Neural progenitor cell (in vitro differentiated cells): ENCODE measurements around the gene KDM6B. TPM values are rescaled to one million over a fixed set of nuclear protein-coding genes. Genes with fewer than 3 reads are reported as not detected.

Source experiments
- DNase-seq: peaks from one replicate; pipeline ENCODE4 v3.0.0-alpha.2; 2016; ENCODE audit warnings: low spot score
- H2AFZ ChIP-seq: fragments of 200-600 bp; sonication (generic); replicated peaks from 2 replicates; pipeline ENCODE4 v1.6.1; 2016; ENCODE audit warnings: antibody characterized with exemption
- H3F3A ChIP-seq: fragments of 200-600 bp; sonication (generic); 2 replicates; pipeline ENCODE4 v1.6.1; 2016; ENCODE audit warnings: antibody characterized with exemption, low read depth
- H3K27ac ChIP-seq: fragments of 200-600 bp; sonication (generic); 2 replicates; pipeline ENCODE4 v1.5.1; 2016; ENCODE audit warnings: mild to moderate bottlenecking
- H3K27me3 ChIP-seq: fragments of 200-600 bp; sonication (generic); 2 replicates; pipeline ENCODE4 v1.6.1; 2016; ENCODE audit warnings: mild to moderate bottlenecking, moderate library complexity
- H3K36me3 ChIP-seq: fragments of 200-600 bp; sonication (generic); 2 replicates; pipeline ENCODE4 v1.5.1; 2016
- H3K4me1 ChIP-seq: fragments of 200-600 bp; sonication (generic); 2 replicates; pipeline ENCODE4 v1.6.1; 2016; ENCODE audit warnings: mixed run types
- H3K4me2 ChIP-seq: fragments of 200-600 bp; sonication (generic); 2 replicates; pipeline ENCODE4 v1.6.1; 2016
- H3K4me3 ChIP-seq: fragments of 200-600 bp; sonication (generic); 2 replicates; pipeline ENCODE4 v1.5.1; 2016
- H3K79me2 ChIP-seq: fragments of 200-600 bp; sonication (generic); 2 replicates; pipeline ENCODE4 v1.6.1; 2016; ENCODE audit warnings: low read depth
- H3K9ac ChIP-seq: fragments of 200-600 bp; sonication (generic); 2 replicates; pipeline ENCODE4 v1.6.1; 2016
- H3K9me3 ChIP-seq: fragments of 200-600 bp; sonication (generic); 2 replicates; pipeline ENCODE4 v1.5.1; 2016; ENCODE audit warnings: low read depth
- H4K20me1 ChIP-seq: fragments of 200-600 bp; sonication (generic); 2 replicates; pipeline ENCODE4 v1.6.1; 2016; ENCODE audit warnings: low read depth
- H3K27ac Mint-ChIP-seq: 3 replicates; pipeline ENCODE4 v1.8.0; 2021; ENCODE audit warnings: mixed read lengths
- H3K27me3 Mint-ChIP-seq: 2 replicates; pipeline ENCODE4 v1.8.0; 2022; ENCODE audit warnings: low read depth, mild to moderate bottlenecking, inconsistent platforms, moderate library complexity, mixed read lengths; ENCODE audit not compliant: insufficient read depth
- H3K36me3 Mint-ChIP-seq: 3 replicates; pipeline ENCODE4 v1.8.0; 2021; ENCODE audit warnings: mixed read lengths
- H3K4me1 Mint-ChIP-seq: 3 replicates; pipeline ENCODE4 v1.8.0; 2021; ENCODE audit warnings: mixed read lengths
- H3K4me3 Mint-ChIP-seq: 3 replicates; pipeline ENCODE4 v1.8.0; 2021; ENCODE audit warnings: mild to moderate bottlenecking, moderate library complexity, mixed read lengths
- H3K9me3 Mint-ChIP-seq: 3 replicates; pipeline ENCODE4 v1.8.0; 2020; ENCODE audit warnings: mixed read lengths
- CTCF ChIP-seq: fragments of 200-600 bp; sonication (generic); IDR thresholded peaks from 2 replicates; pipeline ENCODE4 v1.5.1; 2017; ENCODE audit warnings: antibody characterized with exemption, mild to moderate bottlenecking
- EZH2 ChIP-seq: fragments of 200-600 bp; sonication (generic); IDR thresholded peaks from 2 replicates; pipeline ENCODE4 v1.6.1; 2017; ENCODE audit warnings: antibody characterized with exemption, mild to moderate bottlenecking, moderate library complexity
- EZH2phosphoT487 ChIP-seq: fragments of 200-600 bp; sonication (generic); IDR thresholded peaks from 2 replicates; pipeline ENCODE4 v1.6.1; 2017; ENCODE audit warnings: antibody characterized with exemption
- total RNA-seq: library from RNA; depleted of rRNA; stranded (reverse); fragments of >200 nt; gene quantifications from 2 replicates; pipeline ENCODE4 v1.2.3, GENCODE V29; 2015; ENCODE audit warnings: low replicate concordance

KDM6B gene
- total RNA-seq, 1 donor from 2014 or later, result 12.3 TPM

GRCh38 chr17:7881276-7882054 lies 47.4 kb downstream of the KDM6B start:
- H3K27ac ChIP-seq, result no peak overlapping the region
- no peak overlapping the region for H3K4me2 ChIP-seq
- TF ChIP-seq EZH2phosphoT487 (no peak), EZH2 (no peak), CTCF (no peak)
- no peak for DNase-seq
- no peak overlapping the region for H3K4me3 Mint-ChIP-seq
- no peaks in the 10 kb centered on the region for H3K36me3 ChIP-seq
- peaks cover 3% of the 10 kb centered on the region for H3K27me3 Mint-ChIP-seq
- H3K9me3 Mint-ChIP-seq, result no peaks in the 10 kb centered on the region
- no peak overlapping the region for H3K27ac Mint-ChIP-seq
- H3K4me1 ChIP-seq, result peaks cover 17% of the 10 kb centered on the region
- H3K9ac ChIP-seq, result no peak overlapping the region
- H3K27me3 ChIP-seq, result peaks cover 10% of the 10 kb centered on the region
- no peaks in the 10 kb centered on the region for H3K9me3 ChIP-seq
- no peaks in the 10 kb centered on the region for H3K79me2 ChIP-seq
- H3K4me3 ChIP-seq, result no peak overlapping the region
- H4K20me1 ChIP-seq, result peaks cover 5% of the 10 kb centered on the region
- peaks cover 2% of the 10 kb centered on the region for H3K4me1 Mint-ChIP-seq
- peaks cover 30% of the 10 kb centered on the region for H3F3A ChIP-seq
- H3K36me3 Mint-ChIP-seq, result no peaks in the 10 kb centered on the region
- H2AFZ ChIP-seq, result no peak overlapping the region

- Mint-ChIP-seq H3K4me1 (peaks cover 2% of the 10 kb centered on the region), H3K27ac (no peak overlapping the region), H3K27me3 (peaks cover 3% of the 10 kb centered on the region), H3K4me3 (no peak overlapping the region), H3K9me3 (no peaks in the 10 kb centered on the region), H3K36me3 (no peaks in the 10 kb centered on the region)
- no peak for DNase-seq
- H3K4me2 ChIP-seq, result no peak overlapping the region
- no peak overlapping the region for H3K4me3 ChIP-seq
- H4K20me1 ChIP-seq, result peaks cover 5% of the 10 kb centered on the region
- H3K27ac ChIP-seq, result no peak overlapping the region
- H3K4me1 ChIP-seq, result peaks cover 23% of the 10 kb centered on the region
- no peak overlapping the region for H3K9ac ChIP-seq
- peaks cover 12% of the 10 kb centered on the region for H3K27me3 ChIP-seq
- H3K9me3 ChIP-seq, result no peaks in the 10 kb centered on the region
- no peaks in the 10 kb centered on the region for H3K79me2 ChIP-seq
- TF ChIP-seq CTCF (no peak), EZH2 (no peak), EZH2phosphoT487 (no peak)
- H3K36me3 ChIP-seq, result no peaks in the 10 kb centered on the region
- no peak overlapping the region for H2AFZ ChIP-seq
- peaks cover 36% of the 10 kb centered on the region for H3F3A ChIP-seq
Observed at GRCh38 chr17:7882068-7882467, 48.1 kb downstream of the KDM6B start.

GRCh38 chr17:7882629-7883028 lies 48.6 kb downstream of the KDM6B start:
- Histone ChIP-seq H2AFZ (no peak overlapping the region), H3K27ac (no peak overlapping the region), H3K4me2 (no peak overlapping the region), H3F3A (peaks cover 39% of the 10 kb centered on the region), H3K9me3 (no peaks in the 10 kb centered on the region), H3K79me2 (no peaks in the 10 kb centered on the region), H3K9ac (no peak overlapping the region), H3K4me1 (peaks cover 27% of the 10 kb centered on the region), H3K4me3 (no peak overlapping the region), H3K27me3 (peaks cover 12% of the 10 kb centered on the region), H4K20me1 (peaks cover 5% of the 10 kb centered on the region), H3K36me3 (no peaks in the 10 kb centered on the region)
- Mint-ChIP-seq H3K27me3 (peaks cover 3% of the 10 kb centered on the region), H3K27ac (no peak overlapping the region), H3K9me3 (no peaks in the 10 kb centered on the region), H3K4me3 (no peak overlapping the region), H3K4me1 (peaks cover 2% of the 10 kb centered on the region), H3K36me3 (no peaks in the 10 kb centered on the region)
- TF ChIP-seq EZH2phosphoT487, result no peak
- TF ChIP-seq EZH2, result no peak
- TF ChIP-seq CTCF, result no peak
- no peak for DNase-seq

Other genes with a start within 250 kb of the KDM6B start
- gene SOX15, start 244.1 kb upstream of the KDM6B start, total RNA-seq, result 0.51 and 7.6 TPM in 2 replicates
- 42.7 and 65.5 TPM in 2 replicates for gene FXR2, start 219.3 kb upstream of the KDM6B start, total RNA-seq
- 34.6 and 56.6 TPM in 2 replicates for gene SAT2, start 206.4 kb upstream of the KDM6B start, total RNA-seq
- 0.46 TPM in 1 of 2 replicates, not detected in the other for gene SHBG, start 204.1 kb upstream of the KDM6B start, total RNA-seq
- gene ATP1B2, start 183.3 kb upstream of the KDM6B start, total RNA-seq, result 0.37 and 1.4 TPM in 2 replicates
- gene TP53, start 146.7 kb upstream of the KDM6B start, total RNA-seq, result 54.9 and 69.7 TPM in 2 replicates
- gene WRAP53, start 145.7 kb upstream of the KDM6B start, total RNA-seq, result 12.6 and 22.8 TPM in 2 replicates
- 5.8 and 17.7 TPM in 2 replicates for gene EFNB3, start 129.0 kb upstream of the KDM6B start, total RNA-seq
- gene DNAH2, start 116.5 kb upstream of the KDM6B start, total RNA-seq, result 0.09 and 0.28 TPM in 2 replicates
- gene TMEM88, start 20.8 kb downstream of the KDM6B start, total RNA-seq, result 13.8 and 53.7 TPM in 2 replicates
- 8.6 and 27.4 TPM in 2 replicates for gene NAA38, start 23.3 kb downstream of the KDM6B start, total RNA-seq
- 11.5 and 12.9 TPM in 2 replicates for gene CYB5D1, start 23.8 kb downstream of the KDM6B start, total RNA-seq
- 12.8 and 28.0 TPM in 2 replicates for gene CHD3, start 54.6 kb downstream of the KDM6B start, total RNA-seq
- 4.0 and 4.8 TPM in 2 replicates for gene RNF227, start 82.1 kb downstream of the KDM6B start, total RNA-seq
- 1.0 and 2.7 TPM in 2 replicates for gene KCNAB3, start 95.6 kb downstream of the KDM6B start, total RNA-seq
- gene TRAPPC1, start 97.7 kb downstream of the KDM6B start, total RNA-seq, result 9.8 and 30.9 TPM in 2 replicates
- 21.2 and 48.8 TPM in 2 replicates for gene CNTROB, start 98.0 kb downstream of the KDM6B start, total RNA-seq
- 0.37 TPM in 1 of 2 replicates, not detected in the other for gene GUCY2D, start 168.4 kb downstream of the KDM6B start, total RNA-seq
- gene ALOX15B, start 204.8 kb downstream of the KDM6B start, total RNA-seq, result 0.06 TPM in 1 of 2 replicates, not detected in the other